Measurements from ENCODE around the gene KANK4.
"Not testable (repeated sequence)": the region's sequence is repeated elsewhere in the genome, so short reads cannot be mapped to it uniquely, and the experiment has no call there.

The KANK4 gene

DNA sequence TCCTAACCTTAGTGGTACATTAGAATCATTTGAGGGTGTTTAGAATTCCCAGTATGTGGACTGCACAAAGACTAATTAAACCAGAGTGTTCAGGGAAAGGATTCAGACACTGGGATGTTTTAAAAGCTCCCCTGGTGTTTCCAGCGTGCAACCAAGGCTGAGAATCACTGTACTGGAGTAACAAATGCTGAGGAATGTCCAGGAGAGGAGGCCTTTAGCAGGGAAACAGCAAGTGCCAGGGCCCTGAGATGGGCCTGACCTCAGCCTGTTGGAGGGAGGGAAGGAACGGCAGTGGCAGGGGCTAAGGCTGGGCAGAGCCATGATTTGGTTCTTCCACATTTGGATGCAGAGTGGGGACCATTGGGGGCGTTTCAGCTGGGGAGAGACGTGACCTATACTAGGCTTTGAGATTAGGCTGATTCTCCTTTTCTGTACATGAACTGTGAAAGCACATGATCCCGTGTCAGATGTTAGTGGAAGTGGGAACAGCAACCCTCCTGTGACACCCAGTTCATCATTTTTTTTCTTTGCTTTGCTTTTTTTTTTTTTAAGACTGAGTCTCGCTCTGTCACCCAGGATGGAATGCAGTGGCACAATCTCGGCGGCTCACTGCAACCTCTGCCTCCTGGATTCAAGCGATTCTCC, 49.3 kb downstream of the KANK4 start:
- no peak for DNase-seq

DNA sequence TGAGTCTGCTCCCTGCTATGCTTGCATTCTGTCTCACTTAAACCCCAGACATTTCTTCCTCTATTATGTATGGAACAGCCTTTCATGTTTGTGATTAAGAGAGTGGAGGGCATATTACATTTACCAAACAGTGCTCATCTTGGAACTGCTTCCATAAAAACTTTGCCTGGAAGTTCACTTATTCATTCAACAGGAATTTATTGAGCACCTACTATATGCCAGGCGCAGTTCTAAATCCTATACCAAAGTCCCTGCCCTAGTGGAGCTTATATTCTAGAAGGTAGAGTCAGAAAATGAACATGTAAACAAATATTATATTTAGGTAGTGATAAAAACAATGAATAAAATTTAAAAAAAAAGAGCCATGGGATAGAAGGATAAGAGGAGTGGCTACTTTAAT, 49.8 kb downstream of the KANK4 start:
- DNase-seq: no peak

DNA sequence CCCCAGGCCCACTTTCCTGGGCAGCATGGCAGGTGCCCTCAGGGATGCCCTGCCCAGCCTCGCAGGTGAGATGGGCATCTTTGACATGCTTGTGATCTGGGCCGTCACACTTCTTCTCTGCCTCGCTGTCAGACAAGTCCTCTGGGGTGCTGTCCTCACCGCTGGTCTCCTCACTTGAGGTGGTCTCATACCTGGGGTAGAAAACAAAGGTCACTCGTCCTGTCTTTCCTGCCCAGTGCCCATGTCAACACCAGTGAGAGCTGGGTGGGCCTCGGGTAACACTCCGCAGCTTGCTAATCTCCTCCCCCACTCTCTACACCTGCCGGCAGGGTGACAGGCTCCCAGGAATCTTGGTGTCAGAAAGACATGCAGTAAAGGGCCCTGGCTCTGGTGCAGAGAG, 50.9 kb downstream of the KANK4 start:
- DNase-seq: no peak

DNA sequence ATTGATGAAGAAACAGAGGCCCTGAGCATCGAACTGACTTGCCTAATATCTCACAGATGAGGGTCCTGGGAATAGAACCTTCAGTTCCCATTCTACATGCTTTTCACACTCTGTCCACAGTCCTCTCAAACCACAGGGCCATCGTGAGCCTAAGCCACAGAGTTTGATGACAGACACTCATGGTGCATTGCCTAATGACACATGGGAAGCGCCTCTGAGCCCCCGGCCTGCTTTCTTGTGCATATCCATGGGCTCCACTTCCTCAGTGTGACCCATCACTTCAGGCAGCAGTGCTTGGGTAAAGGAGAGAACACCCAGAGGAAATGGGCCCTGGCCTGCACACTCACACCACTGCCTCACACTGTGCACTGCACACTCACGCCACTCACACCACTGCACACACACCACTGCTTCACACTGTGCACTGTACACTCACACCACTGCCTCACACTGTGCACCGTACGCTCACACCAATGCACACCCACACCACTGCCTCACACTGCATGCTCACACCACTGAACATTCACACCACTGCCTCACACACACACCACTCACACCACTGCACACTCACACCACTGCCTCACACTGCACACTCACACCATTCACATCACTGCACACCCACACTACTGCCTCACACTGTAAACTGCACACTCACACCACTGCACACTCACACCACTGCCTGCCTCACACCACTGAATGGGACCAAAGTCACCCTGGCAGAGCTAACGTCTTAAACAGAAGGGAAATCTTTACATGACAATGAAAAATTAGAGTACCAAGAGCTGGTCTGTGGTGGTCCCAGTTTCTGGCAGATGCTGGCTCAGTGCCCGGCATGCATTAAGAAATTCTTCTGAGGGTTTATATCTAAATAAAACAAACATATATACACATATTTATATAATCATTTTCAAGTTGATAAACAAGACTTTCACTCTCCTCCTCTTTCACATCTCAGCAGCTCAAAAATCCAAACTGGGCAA, 53.0 kb downstream of the KANK4 start:
- no peak for DNase-seq

DNA sequence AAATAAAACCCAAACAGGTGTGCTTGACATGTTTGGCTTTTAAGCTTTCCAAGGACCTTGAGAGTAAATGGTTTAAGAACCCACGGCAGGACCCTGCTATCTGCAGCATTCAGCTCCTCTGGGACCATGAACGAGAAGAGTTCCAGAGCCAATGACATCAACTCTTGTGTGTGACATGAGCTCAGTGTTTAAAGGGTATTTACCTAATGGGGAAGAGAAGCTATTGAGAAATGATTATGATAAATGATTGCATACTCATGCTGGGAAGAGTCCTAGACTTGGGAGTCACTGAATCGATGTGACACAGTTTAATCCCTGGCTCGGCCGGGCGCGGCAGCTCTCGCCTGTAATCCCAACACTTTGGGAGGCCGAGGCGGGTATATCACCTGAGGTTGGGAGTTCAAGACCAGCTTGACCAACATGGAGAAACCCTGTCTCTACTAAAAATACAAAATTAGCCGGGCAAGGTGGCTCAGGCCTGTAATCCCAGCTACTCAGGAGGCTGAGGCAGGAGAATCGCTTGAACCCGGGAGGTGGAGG, 55.4 kb downstream of the KANK4 start:
- no peak for DNase-seq

DNA sequence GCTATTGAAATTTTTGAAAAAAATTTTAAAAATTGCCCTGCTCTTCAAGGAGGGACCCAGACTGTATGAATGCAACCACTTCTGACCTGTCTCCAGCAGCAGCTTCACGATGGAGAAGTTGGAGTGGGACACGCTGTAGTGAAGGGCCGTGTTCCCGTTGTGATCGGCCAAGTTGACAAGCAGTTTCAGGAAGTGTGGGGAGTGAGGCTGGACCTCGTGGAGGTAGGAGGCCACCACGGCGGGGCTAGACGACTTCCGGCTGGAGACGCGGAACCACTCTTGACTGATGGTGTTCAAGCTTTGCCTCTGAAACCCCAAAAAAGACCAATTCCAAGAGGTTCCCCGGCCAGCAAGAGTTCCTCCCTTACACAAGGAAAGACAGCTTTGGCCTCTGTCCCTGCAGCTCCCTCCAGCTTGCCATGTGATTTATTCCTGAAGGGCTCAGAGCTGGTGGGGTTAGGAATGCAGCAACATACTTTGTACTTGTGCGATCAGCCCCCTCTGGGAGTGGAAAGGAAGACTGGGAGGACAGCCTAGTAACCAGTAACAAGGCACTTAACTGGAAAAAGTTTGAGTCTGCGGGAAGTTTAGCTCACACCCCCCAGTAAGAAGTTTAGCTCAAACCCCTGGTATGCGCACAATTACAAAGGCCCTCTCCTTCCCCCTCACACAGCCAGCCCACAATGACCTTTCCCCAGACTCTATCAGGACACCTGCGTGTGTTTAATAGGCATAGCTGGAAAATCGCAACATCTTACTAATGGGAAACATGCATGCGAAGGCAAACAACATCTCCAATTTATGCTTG, 56.0 kb downstream of the KANK4 start:
- no peak for DNase-seq

DNA sequence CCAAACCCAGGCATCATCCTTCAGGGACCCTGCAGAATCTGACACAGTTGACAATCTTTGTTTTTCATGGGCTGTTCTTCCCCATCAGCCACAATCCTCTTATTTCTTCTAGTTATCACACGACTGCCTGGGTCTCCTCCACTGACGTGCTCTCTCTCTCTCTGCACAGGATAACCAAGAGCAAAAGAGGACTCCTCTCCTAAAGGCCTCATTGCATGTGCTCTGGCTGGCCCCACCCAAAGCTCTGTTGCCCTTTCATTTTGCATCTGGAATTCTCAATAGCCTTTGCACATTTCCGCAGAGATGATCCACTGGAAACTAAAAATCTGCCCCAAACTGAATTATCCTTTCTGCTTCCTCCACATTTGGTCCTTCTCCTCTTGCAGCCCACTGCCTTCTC, 58.5 kb downstream of the KANK4 start:
- no peak for DNase-seq

DNA sequence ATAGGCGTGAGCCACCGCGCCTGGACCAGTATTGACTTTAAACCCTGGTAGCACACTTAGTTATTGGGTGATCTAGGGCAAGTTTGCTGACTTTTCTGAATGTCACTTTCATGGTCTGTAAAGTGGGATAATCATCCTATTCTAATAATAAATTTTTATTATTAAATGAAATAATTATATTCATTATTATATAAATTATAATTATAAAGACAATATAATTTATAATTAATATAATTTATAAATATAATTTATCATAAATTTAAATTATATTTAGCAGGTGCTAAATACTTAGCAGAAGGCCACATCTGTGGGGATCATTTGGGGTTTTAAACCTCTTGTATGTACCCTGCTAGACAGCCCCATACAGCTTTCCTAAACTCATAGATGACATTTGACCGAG, 59.7 kb downstream of the KANK4 start:
- no peak for DNase-seq

DNA sequence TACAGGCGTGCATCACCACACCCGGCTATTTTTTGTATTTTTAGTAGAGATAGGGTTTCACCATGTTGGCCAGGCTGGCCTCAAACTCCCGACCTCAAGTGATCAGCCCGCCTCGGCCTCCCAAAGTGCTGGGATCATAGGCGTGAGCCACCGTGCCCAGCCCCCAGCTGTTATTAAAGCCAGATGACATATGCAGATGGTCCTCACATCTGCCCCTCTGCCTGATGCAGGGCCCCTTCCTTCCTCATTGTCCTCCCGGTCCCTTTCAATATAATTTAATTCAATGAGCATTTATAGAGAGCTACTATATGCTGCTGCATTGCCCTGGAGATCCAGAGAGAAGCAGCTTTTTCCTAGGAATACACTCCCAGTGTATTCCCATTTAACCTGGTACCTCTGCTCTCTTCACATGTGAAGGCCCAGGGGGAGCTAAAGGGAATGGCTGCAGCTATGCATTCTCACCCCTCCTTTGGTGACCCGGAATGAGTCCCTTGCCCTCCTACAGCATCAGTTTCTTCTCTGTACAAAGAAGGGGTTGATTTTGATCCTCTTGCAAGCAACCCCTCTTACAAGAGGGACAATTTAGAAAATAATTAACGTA, 69.0 kb downstream of the KANK4 start:
- no peak for DNase-seq

DNA sequence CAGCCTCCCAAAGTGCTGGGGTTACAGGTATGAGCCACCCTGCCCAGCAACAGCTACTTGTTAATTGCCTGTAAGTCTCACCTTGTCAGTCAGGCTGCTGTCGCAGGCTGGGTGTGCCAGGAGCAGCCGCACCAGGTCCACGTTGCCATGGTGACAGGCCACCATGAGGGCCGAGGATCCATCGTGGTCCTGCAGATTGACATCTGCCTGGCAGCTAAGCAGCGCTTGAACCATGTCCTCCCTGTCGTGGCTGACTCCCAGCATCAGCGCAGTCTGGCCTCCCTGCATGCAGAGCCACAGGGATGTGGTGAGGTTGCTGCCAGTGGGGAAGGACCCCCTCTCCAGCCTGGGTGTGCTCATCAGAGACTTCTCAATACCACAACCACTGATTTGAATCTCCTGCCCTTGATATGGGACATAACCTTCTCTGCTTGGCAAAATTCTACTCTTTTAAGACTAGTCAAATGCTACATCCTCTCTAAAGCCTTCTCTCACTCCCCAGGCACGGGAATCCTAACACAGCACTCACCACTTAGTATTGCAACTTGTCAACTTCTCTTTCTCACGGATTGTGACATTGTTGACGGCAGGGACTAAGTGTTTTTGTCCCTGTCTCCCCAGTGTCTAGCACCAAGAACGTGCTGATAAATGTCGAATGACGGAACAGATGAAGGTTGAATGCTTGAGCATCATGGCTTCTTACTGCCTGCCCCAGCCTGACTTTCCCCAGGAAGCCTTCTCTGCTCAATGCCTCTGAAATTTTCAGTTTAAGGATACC, 71.7 kb downstream of the KANK4 start:
- no peak for DNase-seq

DNA sequence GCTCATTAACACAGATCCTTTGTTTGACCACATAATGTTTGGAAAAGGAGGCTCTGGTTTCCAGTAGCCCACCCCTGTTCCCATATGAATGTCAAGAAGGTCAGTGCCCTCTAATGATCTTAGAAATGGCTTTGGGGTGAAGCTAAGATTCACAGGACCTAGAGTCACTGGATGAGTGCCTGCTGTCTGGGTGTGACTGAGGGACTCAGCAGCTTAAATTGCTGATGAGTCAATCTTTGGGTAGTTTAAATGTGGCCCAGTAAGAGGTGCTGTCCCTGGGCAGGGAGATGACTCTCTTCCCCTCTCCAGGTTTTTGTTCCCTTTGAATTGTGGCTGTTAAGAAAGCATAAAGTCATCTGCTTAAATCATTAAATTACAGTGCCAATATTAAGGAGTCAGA, 74.0 kb downstream of the KANK4 start:
- no peak for DNase-seq

DNA sequence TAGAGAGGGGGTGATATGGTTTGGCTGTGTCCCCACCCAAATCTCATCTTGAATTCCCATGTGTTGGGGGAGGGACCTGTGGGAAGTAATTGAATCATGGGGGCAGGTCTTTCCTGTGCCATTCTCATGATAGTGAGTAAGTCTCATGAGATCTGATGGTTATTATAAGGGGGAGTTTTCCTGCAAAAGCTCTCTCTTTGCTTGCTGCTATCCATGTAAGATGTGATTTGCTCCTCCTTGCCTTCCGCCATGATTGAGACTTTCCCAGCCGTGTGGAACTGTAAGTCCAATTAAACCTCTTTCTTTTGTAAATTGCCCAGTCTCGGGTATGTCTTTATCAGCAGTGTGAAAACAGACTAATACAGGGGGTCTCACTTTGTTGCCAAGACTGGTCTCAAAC, 74.9 kb downstream of the KANK4 start:
- not testable (repeated sequence) for DNase-seq

DNA sequence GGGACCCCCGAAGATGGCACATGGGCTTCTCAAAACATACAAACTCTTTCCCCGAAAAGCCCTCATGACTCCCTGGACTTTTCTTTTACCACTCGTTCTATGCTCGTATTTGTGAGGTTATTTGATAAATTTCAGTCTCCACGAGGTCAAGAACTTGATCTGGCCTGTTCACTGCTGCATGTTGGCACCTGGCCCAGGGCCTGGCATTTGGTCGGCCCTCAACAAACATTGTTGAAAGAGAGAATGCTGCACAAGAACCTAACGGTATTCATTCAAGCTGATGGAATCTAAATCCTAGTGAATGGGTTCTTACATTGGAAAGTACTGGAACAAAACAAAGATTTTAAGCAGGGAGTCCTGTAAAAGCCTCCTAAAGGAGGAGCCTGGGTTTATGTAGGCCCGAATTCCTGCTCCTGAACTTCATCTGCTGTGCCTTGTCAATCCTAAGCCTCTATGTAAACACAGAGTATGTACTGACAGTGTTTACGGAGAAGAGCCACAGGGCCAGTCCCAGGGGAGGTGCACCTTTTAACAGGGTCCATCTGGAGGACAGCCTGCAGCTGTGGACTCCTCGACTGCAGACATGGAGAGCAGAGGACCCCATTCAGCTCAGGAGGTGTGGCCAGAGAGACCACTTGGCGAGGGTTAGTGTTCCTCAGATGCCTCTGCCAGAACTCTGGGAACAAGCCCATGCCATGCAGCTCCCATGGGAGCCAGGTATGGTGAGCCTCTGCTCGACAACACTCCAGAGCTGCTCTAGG, 77.7 kb downstream of the KANK4 start:
- no peak for DNase-seq

DNA sequence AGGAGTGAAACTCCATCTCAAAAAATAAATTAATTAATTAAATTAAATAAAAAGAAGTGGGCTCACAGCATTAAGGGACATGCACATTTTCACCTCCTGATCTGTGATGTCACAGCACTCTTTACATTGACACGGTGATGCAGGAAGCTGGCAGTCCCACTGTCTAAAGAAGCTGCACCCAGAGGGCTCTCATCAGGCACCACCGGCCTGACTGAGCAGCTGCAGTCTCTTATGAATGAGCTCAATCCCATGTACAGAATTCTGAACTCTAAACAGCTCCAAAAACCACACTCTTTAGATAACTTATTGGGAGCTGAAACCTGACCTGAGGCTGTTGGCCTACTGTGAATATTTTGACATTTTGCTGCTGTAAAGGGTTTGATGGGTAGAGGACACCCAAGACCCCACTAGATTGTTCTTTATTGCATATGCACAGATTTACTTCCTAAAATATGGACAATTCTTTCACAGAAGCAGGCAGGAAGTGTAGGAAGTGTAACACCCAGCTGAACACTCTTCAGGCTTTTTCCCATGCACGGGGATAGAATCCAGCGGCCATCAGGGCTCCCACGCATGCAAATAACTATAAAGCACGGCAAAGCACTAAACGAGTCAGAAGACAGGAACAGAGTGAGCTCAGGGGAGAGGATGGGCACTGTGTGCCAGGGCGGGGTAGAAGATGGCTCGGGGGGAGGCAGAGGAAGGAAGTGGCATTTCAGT, 78.4 kb downstream of the KANK4 start:
- no peak for DNase-seq

DNA sequence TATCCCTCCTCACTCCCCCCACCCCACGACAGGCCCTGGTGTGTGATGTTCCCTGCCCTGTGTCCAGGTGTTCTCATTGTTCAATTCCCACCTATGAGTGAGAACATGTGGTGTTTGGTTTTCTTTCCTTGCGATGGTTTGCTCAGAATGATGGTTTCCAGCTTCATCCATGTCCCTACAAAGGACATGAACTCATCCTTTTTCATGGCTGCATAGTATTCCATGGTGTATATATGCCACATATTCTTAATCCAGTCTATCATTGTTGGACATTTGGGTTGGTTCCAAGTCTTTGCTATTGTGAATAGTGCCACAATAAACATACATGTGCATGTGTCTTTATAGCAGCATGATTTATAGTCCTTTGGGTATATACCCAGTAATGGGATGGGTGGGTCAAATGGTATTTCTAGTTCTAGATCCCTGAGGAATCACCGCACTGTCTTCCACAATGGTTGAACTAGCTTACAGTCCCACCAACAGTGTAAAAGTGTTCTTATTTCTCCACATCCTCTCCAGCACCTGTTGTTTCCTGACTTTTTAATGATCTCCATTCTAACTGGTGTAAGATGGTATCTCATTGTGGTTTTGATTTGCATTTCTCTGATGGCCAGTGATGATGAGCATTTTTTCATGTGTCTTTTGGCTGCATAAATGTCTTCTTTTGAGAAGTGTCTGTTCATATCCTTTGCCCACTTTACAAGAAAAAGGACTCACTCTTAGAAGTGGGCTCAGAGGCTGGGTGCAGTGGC, 79.4 kb downstream of the KANK4 start:
- not testable (repeated sequence) for DNase-seq

DNA sequence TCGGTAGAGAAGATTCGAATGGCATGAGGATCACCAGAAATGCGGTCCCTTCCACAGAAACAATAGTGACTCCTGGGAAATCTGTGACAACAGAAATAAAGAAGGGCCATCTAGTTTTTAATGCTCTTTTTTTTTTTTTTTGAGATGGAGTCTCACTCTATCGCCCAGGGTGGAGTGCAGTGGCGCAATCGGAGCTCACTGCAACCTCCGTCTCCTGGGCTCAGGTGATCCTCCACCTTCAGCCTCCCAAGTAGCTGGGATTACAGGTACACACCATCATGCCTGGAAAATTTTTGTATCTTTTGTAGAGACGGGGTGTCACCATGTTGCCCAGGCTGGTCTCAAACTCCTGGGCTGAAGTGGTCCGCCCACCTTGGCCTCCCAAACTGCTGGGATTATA, 80.7 kb downstream of the KANK4 start:
- DNase-seq: no peak

DNA sequence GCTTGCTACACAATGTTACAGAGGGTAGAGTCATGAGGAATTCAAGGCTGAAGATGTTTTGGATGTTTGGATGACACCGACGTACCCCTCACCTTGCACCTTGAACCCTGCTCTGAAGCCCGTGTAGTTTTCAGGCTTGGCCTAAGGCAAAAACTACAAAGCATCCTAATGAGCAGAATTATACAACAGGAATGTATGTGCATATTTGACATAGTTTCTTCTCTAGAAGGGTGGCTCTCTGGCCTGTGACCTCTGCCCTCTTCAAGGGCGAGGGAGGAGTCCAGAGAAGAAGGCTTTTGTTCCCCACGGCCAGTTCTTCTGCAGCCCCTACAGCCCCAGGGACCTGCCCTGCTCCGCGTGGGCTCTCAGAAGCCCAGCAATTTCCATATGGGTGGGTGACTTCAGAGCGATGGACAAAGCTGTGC, 81.3 kb downstream of the KANK4 start:
- DNase-seq: no peak

DNA sequence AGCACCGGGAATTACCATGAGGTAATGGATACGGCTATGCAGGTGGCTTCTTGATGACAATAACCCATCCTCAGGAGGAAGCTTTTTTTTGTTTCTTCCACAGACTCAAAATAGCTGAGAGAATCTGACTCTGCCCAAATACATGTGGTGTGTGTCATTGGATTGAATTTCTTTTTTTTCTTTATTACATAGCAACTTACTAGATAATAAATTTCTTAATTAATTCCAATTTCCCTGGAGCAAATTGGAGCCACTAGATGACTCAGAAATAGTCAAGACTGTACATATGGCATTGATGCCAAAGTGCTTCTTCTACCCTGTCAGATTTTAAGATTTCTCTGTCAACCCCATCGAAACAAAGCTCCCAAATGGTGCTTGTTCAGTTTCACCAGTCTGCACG, 81.9 kb downstream of the KANK4 start:
- DNase-seq: no peak

DNA sequence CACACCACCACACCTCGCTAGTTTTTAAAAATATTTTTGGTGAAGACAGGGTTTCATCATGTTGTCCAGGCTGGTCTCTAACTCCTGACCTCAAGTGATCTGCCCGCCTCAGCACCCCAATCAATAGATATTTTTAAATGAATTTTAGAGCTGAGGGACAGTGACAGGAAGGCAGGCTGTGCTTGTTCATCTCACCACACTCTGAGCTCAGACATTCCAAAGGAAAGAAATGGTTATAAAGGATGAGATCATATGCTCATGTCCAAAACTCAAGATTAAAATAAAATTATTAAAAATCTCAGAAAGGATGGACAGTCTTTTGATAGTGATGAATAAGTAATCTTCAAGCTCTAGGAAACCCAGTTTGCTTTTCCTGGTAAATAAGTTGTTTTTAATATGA, 83.7 kb downstream of the KANK4 start:
- DNase-seq: no peak

DNA sequence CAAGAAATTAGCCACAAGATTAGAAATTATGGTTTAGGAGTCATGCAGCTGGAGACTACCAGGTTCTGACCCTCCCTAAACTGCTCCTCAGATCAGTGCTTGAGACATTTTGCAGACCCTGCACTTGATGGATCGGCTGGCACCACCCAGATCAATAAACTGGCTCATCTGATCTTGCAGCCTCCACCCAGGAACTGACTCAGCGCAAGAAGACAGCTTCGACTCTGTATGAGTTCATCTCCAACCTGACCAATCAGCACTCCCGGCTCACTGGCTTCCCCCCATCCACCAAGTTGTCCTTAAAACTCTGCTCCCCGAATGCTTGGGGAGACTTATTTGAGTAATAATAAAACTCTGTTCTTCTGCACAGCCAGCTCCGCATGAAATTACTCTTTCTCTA, 84.5 kb downstream of the KANK4 start:
- no peak for DNase-seq
